GM15510 (cell line): ENCODE data around the gene DCLRE1B.

Experiments
- POLR2A ChIP-seq: IDR thresholded peaks from 3 replicates; pipeline ENCODE4 v1.6.1; 2011; ENCODE audit warnings: borderline replicate concordance; ENCODE audit not compliant: insufficient read length; ENCODE audit errors: extremely low read depth

Gene DCLRE1B

DNA sequence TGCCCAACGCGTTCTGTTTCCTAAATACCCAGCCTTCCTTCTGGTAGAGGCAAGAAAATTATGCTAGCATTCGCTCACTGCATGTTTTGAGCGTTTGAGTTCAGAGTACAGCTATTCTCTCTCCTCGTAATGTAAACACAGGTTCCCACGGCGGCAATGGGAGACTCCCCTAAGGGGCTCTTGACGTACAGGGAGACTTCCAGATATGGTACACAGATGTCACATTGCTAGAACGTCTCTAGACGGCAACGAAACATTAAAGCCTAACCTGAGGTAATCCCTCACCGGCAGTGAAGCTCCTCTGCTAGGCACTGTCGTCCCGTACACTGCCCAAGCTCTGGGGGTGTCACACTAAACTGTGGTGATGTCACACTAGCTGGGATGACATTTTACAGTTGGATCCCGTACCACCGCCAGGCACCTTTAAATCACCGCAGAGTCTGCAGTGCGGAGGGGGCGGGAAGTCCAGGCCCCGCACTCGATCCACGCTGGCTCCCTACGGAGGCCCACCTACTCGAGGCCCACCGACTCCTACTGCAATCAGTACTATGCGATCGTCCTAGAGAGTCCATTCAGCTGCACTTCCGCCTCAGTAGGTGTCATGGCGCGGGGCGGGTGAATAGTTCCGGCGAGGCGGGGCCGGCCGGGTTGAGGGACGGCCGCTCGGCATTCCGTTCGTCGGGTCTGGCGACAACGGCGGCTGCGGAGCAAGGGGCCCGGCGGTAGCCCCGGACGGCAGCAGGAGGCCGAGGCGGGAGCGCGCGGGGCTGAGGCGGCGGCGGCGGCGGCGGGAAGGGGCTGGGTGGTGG is 24.0 kb downstream of the DCLRE1B start, which contains the start of gene HIPK1:
TSS of gene HIPK1 (plus strand) at position 384 of the 809 bp plus-strand sequence.
- peak; percentile 78 for TF ChIP-seq POLR2A

DNA sequence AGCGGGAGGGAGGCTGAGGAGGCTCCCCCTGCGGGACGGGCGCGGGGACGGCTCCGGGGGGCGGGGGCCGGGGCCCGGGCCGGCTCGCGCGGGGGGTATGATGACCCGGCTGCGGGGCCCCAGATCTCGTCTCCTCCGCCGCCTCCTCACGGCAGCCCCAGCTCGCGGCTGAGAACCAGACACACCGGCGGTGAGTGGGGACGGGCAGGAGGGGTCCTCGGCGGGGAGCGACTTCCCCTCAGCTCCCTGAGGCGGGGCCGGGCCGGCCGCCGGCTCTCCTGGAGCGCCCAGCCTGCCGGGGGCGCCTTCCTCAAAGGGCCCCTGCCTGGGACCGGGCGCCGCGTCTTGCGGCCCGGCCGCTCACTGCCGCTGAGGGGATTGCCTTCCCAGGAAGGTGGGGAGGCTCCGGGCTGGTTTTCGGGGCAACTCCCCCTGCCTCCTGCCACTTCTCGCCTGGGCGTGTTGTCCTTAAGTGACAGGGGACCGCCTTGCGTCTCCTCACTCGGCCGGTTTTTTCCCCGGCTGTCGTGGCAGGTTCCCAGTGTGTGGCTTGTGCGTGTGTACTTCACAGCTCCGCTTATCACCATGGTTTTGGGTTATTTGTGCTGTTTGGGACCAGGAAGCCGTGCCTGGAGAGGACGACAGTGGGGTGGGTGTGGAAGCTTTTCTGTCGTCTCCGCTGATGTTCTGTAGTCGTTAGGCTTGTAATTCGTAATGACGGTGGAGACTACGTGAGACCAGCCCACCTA is 24.8 kb downstream of the DCLRE1B start:
- no peak for TF ChIP-seq POLR2A

DNA sequence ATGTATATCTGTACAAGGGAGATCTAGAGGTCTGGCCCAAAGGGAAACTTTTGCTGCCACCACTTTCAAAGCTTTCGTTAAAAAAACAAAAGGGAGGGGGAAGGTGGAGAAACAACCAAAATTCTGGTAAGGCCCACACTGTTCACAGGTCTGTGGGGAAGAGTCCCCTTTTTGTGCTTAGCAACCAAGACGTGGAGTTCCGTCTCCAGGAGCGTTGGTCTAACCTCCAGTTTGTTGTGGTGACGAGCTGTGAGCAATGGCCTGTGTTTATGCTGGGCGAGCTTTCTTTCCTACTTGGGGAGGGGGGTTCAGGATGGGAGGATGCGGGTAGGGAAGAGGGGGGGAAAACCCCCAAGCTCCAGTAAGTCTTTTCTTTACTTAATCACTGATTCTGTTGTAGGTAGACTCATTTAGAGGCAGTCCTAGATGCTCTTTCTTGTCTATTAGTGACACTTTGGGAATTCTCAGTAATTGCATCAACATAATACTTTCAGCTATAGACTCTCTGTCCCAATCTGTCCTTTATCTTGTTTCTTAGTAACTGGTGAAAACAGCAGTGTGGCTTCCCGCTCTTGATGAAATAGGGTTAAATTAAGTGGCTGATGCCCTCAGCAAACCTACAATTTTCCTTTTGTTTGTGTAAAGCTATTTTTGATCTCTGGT is 25.5 kb downstream of the DCLRE1B start:
- TF ChIP-seq POLR2A = no peak

DNA sequence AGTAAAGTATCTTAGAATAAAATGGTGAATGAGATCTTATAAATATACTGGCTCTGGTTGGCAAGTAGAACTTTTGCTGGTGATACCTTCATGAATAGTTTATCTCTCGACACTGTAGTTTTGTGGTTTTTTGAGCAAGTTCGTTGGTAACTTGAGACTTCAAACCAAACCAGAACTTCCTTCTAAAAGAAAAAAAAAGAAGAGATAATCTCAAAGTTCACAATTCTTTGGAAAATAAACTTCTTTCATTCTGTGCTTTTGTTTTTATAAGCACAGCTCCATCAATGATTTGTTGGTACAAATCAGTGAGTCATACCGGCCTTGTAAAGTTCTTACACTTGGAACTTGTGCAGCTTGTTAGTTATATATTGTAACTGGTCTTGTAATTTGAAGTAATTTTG is 26.3 kb downstream of the DCLRE1B start:
- TF ChIP-seq POLR2A = no peak

DNA sequence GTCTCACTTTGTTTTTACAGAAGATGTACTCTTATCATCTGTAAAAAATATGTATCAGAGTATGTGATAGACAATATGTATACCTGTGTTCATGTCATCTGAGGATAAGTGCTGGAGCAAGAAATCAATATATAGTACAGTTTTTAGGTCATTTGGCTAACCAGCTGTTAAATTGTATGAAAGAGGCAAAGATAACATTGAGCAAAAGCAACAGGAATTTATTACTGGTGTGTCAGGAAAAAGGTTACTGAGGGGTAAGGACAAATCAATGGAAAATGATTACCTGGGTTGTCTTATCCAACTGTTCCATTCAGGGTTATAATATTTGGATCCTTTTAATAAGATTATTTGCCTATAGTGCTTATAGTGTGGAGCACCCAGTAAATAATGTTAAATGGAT is 28.9 kb downstream of the DCLRE1B start:
- no peak for TF ChIP-seq POLR2A

DNA sequence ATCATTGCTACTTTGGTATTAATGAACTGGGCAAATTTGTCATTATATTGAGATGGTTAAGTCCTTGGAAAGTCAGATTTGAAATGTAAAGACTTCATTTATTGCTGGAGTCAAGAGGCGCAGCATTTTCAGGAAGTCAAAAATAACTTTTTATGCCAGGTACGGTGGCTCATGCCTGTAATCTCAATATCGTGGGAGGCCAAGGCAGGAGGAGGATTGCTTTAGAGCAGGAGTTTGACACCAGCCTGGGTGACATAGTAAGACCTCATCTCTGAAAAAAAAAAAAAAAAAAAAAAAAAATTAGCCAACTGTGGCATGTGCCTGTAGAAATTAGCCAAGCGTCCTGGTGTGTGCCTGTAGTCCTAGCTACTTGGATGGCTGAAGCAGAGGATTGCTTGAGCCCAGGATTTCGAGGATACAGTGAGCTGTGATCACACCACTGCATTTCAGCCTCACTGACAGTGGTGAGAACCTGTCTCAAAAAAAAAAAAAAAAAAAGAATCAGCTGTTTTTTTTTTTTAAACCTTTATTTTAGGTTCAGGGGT is 29.5 kb downstream of the DCLRE1B start:
- TF ChIP-seq POLR2A = no peak

DNA sequence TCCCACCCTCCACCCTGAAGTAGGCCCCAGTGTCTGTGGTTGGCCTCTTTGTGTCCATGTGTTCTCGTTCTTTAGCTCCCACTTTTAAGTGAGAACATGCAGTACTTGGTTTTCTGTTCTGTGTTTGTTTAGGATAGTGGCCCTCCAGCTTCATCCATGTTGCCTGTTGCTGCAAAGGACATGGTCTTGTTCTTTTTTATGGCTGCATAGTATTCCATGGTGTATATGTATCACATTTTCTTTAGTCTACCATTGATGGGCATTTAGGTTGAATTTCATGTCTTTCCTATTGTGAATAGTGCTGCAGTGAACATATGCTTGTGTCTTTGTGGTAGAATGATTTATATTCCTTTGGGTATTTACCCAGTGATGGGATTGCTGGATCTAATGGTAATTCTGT is 30.1 kb downstream of the DCLRE1B start:
- no peak for TF ChIP-seq POLR2A

DNA sequence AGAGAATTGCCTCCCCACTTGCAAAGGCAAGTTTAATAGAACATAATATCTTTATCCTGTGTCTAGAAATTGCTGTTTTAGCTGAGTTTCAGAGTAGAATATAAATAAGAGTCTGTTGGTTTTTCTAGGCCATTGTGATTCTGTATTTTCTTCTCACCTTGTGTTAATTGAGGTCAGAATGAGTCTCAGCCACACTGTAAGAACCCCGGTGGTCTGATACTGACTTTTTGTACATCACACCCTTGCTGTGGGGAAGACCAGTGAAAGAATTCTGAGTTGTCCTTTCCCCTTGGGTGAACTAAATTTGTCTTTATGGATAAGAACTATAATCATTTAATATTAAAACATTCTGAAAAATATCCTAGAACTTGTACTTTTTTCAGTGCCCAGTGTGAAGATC is 30.8 kb downstream of the DCLRE1B start:
- TF ChIP-seq POLR2A = no peak

DNA sequence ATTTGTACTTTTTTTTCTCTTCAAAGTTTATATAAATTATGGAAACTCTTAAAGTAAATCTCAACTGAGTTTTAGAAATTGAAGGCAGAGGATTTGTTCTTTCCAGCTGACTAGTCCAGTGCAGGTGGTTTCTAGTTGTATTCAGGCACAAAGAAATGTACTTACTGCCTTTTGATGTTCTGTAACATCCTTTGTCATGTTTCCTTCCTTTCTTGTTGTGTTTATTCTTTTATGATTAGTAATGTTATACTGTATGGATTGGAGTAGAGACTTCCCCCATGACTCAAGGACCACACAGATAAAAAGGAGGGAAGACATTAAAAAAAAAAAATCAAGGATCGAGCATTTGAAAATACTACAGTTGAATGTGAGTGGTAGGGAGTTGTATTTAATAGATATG is 32.0 kb downstream of the DCLRE1B start:
- no peak for TF ChIP-seq POLR2A

DNA sequence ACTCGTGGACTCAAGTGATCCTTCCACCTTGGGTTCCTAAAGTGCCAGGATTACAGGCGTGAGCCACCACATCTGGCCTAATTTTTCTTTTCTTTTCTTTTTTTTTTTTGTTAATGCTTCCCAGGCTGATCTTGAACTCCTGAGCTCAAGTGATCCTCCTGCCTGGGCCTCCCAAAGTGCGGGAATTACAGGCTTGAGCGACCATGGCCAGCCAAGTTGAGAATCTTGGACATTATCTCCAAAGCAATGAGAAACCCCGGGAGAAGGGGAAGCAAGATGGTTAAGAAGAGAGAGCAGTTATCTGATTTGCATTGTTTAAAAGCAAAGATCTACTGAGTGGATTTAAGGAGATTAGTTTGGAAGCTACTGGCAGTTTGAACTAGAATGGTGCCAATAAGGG is 33.1 kb downstream of the DCLRE1B start:
- no peak for TF ChIP-seq POLR2A

DNA sequence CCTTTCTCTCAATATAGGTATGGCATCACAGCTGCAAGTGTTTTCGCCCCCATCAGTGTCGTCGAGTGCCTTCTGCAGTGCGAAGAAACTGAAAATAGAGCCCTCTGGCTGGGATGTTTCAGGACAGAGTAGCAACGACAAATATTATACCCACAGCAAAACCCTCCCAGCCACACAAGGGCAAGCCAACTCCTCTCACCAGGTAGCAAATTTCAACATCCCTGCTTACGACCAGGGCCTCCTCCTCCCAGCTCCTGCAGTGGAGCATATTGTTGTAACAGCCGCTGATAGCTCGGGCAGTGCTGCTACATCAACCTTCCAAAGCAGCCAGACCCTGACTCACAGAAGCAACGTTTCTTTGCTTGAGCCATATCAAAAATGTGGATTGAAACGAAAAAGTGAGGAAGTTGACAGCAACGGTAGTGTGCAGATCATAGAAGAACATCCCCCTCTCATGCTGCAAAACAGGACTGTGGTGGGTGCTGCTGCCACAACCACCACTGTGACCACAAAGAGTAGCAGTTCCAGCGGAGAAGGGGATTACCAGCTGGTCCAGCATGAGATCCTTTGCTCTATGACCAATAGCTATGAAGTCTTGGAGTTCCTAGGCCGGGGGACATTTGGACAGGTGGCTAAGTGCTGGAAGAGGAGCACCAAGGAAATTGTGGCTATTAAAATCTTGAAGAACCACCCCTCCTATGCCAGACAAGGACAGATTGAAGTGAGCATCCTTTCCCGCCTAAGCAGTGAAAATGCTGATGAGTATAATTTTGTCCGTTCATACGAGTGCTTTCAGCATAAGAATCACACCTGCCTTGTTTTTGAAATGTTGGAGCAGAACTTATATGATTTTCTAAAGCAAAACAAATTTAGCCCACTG is 35.5 kb downstream of the DCLRE1B start:
- TF ChIP-seq POLR2A = no peak

DNA sequence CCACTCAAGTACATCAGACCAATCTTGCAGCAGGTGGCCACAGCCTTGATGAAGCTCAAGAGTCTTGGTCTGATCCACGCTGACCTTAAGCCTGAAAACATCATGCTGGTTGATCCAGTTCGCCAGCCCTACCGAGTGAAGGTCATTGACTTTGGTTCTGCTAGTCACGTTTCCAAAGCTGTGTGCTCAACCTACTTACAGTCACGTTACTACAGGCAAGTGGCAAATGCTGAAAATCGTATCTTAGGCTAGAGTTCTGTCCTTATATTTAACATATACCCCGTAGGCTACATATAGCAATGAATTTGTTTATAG is 36.1 kb downstream of the DCLRE1B start:
- no peak for TF ChIP-seq POLR2A

DNA sequence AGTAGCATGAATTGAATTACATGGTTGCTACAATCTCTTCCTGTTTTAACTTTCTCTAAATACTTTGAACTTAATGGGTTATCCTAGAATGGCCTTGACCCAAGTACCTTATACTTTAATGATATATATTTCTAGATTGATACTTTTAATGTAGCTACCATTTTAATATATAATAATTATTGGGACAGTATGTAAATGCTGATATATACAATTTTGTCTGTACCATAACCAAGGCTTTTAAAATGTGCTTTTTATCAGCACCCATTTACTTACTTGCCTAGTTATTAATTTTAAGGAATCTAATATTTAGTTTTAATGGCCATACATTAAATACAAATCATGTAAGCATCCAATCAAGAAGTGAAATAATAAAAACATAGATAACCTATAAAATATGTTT is 37.4 kb downstream of the DCLRE1B start:
- no peak for TF ChIP-seq POLR2A

DNA sequence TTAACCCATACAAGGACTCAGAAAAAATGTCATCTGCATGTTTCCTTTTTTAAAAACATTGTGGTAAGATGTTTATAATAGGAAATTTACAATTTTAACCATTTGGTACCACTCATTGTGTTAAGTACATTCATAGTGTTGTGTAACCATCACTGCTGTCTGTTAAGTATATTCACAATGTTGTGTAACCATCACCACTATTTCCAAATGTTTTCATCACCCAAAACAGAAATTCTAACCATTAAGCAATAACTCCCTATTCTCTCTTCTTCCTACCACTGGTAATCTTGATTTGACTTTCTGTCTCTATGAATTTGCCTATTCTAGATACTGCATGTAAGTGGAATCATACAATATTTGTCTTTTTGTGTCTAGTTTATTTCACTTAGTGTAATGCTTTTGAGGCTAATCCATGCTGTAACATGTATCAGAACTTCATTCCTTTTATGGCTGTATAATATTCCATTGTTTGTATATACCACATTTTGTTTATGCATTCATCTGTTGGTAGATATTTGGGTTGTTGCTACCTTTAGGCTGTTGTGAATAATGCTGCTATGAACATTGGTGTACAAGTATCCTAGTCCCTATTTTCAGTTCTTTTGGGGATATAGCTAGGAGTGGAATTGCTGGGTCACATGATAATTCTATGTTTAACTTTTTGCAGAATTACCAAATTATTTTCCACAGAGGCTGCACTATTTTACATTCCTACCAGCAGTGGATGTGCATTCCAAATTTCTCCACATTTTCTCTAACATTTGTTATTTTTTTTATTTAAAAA is 38.1 kb downstream of the DCLRE1B start:
- TF ChIP-seq POLR2A = no peak

DNA sequence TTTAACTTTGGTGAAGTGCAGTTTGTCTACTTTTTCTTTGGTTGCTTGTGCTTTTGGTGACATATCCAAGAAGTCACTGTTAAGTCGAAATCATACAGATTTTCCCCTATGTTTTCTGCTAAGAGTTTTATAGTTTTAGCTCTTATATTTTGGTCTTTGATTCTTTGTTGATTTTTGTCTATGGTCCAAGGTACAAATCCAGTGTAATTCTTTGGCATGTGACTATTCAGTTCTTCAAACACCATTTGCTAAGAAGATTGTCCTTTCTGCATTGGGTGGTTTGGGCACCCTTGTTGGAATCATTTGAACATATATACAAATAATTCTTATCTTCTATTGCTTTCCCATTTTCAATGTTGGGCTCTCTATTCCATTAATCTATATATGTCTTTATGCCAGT is 40.2 kb downstream of the DCLRE1B start:
- TF ChIP-seq POLR2A = no peak

DNA sequence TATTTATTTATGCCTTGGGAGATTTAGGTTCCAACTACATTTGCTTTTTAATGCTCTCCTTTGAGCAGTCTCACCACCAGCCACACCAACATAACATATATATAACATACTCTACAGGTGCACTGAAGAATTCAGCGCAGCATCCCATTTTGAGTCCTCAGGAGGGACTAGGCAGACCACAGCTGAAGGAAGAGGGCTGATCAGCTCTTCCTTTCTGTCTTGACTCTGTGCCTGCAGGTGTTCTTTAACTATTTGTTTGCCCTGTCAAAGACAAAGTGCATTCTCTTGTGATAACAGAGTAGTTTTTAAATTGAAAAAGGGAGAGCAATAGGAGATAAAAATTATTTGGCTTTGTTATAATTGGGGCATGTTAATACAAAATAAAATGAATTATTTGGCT is 41.0 kb downstream of the DCLRE1B start:
- no peak for TF ChIP-seq POLR2A
